Psoas muscle (tissue), 8 donors: ENCODE results near the gene CEMIP. TPM values are rescaled to one million over a fixed set of nuclear protein-coding genes. Genes with fewer than 3 reads are reported as not detected.
A peak's percentile ranks its signal among the peaks of the same experiment; 100 is the strongest.

Experiments
- ATAC-seq, 4 donors: fragments of 200-7000 bp; cut with Tn5 transposase; one replicate each; pipeline ENCODE4 v1.9.1; 2020; ENCODE audit warnings: moderate library complexity in 3 of 4, mild to moderate bottlenecking in 2 of 4
- DNase-seq, 2 donors: peaks; one replicate each; pipeline ENCODE4 v3.0.0-alpha.2; 2020
- H3K27ac ChIP-seq: fragments of 200-600 bp; one replicate; pipeline ENCODE4 v1.8.0; 2022
- H3K27me3 ChIP-seq, 3 donors: fragments of 200-600 bp in 1 of 3; one replicate each; pipeline versions ENCODE4 v1.6.1 to v1.8.0; 2013 to 2022; ENCODE audit warnings: low read length in 2 of 3, mild to moderate bottlenecking in 2 of 3, moderate library complexity in 1 of 3; ENCODE audit not compliant: insufficient read depth in 3 of 3
- H3K36me3 ChIP-seq, 2 donors: fragments of 200-600 bp in 1 of 2; one replicate each; pipeline versions ENCODE4 v1.6.1 to v1.8.0; 2013 to 2022; ENCODE audit warnings: low read depth in 1 of 2, mild to moderate bottlenecking in 1 of 2, moderate library complexity in 1 of 2; ENCODE audit not compliant: insufficient read depth in 1 of 2
- H3K4me1 ChIP-seq: fragments of 200-600 bp; one replicate; pipeline ENCODE4 v1.8.0; 2022
- H3K4me3 ChIP-seq: fragments of 200-600 bp; one replicate; pipeline ENCODE4 v1.8.0; 2022; ENCODE audit warnings: mild to moderate bottlenecking
- H3K9me3 ChIP-seq: fragments of 200-600 bp; one replicate; pipeline ENCODE4 v1.8.0; 2022
- CTCF ChIP-seq: fragments of 200-600 bp; IDR thresholded peaks from one replicate; pipeline ENCODE4 v1.8.0; 2022; ENCODE audit warnings: antibody characterized with exemption
- WGBS, 3 donors: extraction: QIAGEN DNeasy Blood & Tissue Kit; methylation state at CpG; one replicate each; pipeline versions ENCODE4 v1.1.6 to v1.1.7; 2013; 5-methylcytosine and 5-hydroxymethylcytosine counted together
- intact Hi-C, 2 donors: fragments of 100-400 bp; cut with DNase I; formaldehyde crosslinking; loops; one replicate each; pipeline versions ENCODE4 v1.11.0 to v1.14.2; 2022
- polyA plus RNA-seq, 3 donors: library from polyadenylated mRNA; stranded (reverse); fragments of 200-250 nt; gene quantifications; one replicate each; pipeline ENCODE4 v1.2.3, GENCODE V29; 2013
- total RNA-seq, 4 donors: library from RNA; stranded (reverse); fragmentation: NEBNext Ultra II Directional in 2 of 4; extraction: Animal tissue kit (Norgen Biotek cat#: 25700) in 2 of 4; gene quantifications; one replicate each; pipeline versions ENCODE4 v1.2.1 to v1.2.4, GENCODE V29; 2021 to 2023
- donor health status: healthy with polysubstance abuse.
- donor health status: DM: no; HTN: no; CAD: no; lungs with moderate emphysema.
- donor health status: Bipolar disorder and iron deficiency.
- donor health status: healthy.
- donor health status: DM: yes; HTN: yes; CAD: no.
- donor health status: DM: no; HTN: no; CAD: no.
- donor health status: DM: no; HTN: no; CAD: no.
- donor health status: DM: yes; HTN: yes; CAD: no.

The CEMIP gene
- total and polyA plus RNA-seq, 7 donors: under 0.01 to 0.96 (median 0.04) TPM

- peaks cover 0 to 36% (median 17%) of the 10 kb centered on the region in 3 donors for H3K27me3 ChIP-seq
- DNase-seq (peak; percentile 38 to 58), ATAC-seq (peak in 1 of 4 donors; percentile 30)
- H3K4me1 ChIP-seq: peaks cover 12% of the 10 kb centered on the region
- H3K36me3 ChIP-seq: no peaks in the 10 kb centered on the region
- H3K27ac ChIP-seq: no peak overlapping the region
- intact Hi-C loops: loop anchor here in 1 of 2 donors (10.0 kb wide), 1 partner anchor 164 kb away; no protein-coding TSS in a partner anchor
- H3K9me3 ChIP-seq: no peaks in the 10 kb centered on the region
- 4% methylated on average over 40 of the region's 40 CpGs for WGBS, 3 donors
- TF ChIP-seq CTCF: no peak
- peak overlapping the region; percentile 70 for H3K4me3 ChIP-seq
Measured at GRCh38 chr15:80780416-80781221, 1.4 kb downstream of the CEMIP start.

GRCh38 chr15:80783260-80783659 lies 4.1 kb downstream of the CEMIP start:
- no peak for TF ChIP-seq CTCF
- H3K27ac ChIP-seq: no peak overlapping the region
- DNase-seq (no peak), ATAC-seq (no peak)
- H3K9me3 ChIP-seq: no peaks in the 10 kb centered on the region
- H3K4me3 ChIP-seq: no peak overlapping the region
- no peaks in the 10 kb centered on the region for H3K36me3 ChIP-seq
- intact Hi-C loops: loop anchor here in 1 of 2 donors (10.0 kb wide), 1 partner anchor 162 kb away; no protein-coding TSS in a partner anchor
- peaks cover 3 to 41% (median 15%) of the 10 kb centered on the region in 3 donors for H3K27me3 ChIP-seq
- peaks cover 8% of the 10 kb centered on the region for H3K4me1 ChIP-seq

- DNase-seq (no peak), ATAC-seq (no peak)
- no peak overlapping the region for H3K27ac ChIP-seq
- H3K27me3 ChIP-seq: peaks cover 3 to 24% (median 5%) of the 10 kb centered on the region in 3 donors
- TF ChIP-seq CTCF: no peak
- H3K9me3 ChIP-seq: no peaks in the 10 kb centered on the region
- H3K4me1 ChIP-seq: no peaks in the 10 kb centered on the region
- WGBS, 3 donors: 94 to 95% (median 95%) methylated on average over 5 of the region's 5 CpGs
- H3K36me3 ChIP-seq: no peaks in the 10 kb centered on the region
- intact Hi-C loops: loop anchor here in 1 of 2 donors (10.0 kb wide), 1 partner anchor 159 kb away; no protein-coding TSS in a partner anchor
- no peak overlapping the region for H3K4me3 ChIP-seq
Measured at GRCh38 chr15:80785335-80785734, 6.2 kb downstream of the CEMIP start.

GRCh38 chr15:80785811-80786354 lies 6.7 kb downstream of the CEMIP start:
- Histone ChIP-seq H3K9me3 (no peaks in the 10 kb centered on the region), H3K27ac (no peak overlapping the region), H3K27me3 (peaks cover under 1 to 23% (median 3%) of the 10 kb centered on the region in 3 donors), H3K4me1 (no peaks in the 10 kb centered on the region), H3K36me3 (no peaks in the 10 kb centered on the region), H3K4me3 (no peak overlapping the region)
- ATAC-seq (no peak), DNase-seq (no peak)
- WGBS, 3 donors: 88 to 96% (median 93%) methylated on average over 5 of the region's 5 CpGs
- intact Hi-C loops: loop anchor here in 1 of 2 donors (10.0 kb wide), 1 partner anchor 159 kb away; no protein-coding TSS in a partner anchor
- no peak for TF ChIP-seq CTCF
